Measurements from ENCODE around the gene BCL10. TPM values are rescaled to one million over a fixed set of nuclear protein-coding genes. Genes with fewer than 3 reads are reported as not detected.

Gene BCL10
- total RNA-seq, 1 donor from 2014 or later = 34.9 TPM

DNA sequence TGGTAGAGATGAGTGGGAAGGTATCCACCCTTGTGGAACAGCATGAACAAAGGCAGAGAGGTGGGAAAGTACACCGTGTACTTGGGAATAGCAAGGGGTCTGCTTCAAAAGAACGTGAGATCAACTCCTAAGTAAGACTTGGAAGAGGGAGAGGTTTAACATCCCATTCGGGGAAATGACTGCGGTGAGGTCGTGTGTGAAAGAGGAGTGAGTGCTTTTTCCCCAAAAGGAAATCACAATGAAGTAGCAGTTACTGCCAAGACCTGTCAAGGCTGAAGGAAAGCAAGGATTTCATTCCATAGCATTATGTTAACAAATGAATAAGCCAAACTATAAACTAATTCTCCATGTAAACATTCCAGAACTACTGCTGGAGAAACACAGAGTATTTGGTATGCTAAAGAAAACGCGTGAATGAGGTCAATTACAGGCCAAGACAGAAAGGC, 55.7 kb downstream of the BCL10 start:
- no peak for DNase-seq (ENCODE audit: low spot score)

DNA sequence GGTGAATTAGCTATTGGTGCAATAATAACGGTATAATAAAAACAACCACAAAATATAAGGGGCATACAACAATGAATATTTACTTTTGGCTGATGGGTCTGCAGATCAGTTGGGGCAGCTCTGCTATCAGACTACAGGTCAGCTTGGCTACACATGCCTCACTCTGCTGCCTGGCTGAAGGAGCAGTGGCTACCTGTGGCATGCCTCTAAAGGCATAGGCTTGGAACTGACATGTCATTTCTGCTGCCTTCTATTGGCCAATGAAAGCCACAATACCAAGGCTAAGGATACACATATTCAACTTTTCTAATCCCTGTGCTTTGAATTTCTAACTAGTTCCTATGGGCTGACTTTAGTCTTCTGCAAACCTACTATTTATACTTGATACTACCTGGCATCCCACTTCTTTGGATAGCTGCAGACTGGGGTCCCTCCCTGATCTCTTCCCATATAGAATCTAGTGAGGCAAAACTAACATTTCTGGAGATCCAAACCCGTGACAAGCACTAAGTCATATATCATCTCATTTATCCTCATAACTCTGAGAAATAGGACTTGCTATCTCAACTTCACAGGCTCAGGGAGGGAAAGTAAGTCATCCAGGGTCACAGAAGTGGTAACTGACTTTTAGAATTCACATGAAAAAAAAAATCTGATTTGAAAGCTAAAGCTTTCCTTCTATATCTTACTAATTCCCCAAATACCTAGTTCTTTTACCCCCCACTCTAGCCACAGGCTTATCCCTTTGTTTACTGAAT, 56.4 kb downstream of the BCL10 start:
- DNase-seq (ENCODE audit: low spot score) = no peak

DNA sequence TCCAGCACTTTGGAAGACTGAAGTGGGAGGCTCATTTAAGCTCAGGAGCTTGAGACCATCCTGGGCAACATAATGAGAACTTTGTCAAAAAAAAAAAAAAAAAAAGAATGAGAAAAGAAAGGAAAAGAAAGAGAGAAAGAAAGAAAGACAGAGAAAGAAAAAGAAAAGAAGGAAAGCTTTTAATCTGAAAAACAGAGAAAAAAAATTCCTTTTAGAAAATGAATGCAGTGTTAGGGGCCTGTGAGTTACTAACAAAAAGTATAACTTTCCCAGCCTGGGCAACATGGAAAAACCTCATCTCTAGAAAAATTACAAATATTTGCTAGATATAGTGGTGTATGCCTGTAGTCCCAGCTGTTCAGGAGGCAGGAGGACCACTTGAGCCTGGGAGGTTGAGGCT, 59.7 kb downstream of the BCL10 start:
- DNase-seq (ENCODE audit: low spot score) = no peak

Other genes starting within 250 kb of the BCL10 start
- gene MCOLN3, start 228.1 kb downstream of the BCL10 start, total RNA-seq = 3.2 TPM
- 17.0 TPM for gene SYDE2, start 75.6 kb downstream of the BCL10 start, total RNA-seq
- 30.0 TPM for gene C1orf52, start 17.0 kb downstream of the BCL10 start, total RNA-seq
- 51.2 TPM for gene DDAH1, start 188.5 kb upstream of the BCL10 start, total RNA-seq

All from ureter (tissue), 1 donor.